Keratinocyte (primary cell): ENCODE results near the gene HOXC9. TPM values are rescaled to one million over a fixed set of nuclear protein-coding genes. Genes with fewer than 3 reads are reported as not detected.

Source experiments
- DNase-seq: peaks from one replicate; pipeline ENCODE4 v3.0.0-alpha.2; 2011; ENCODE audit warnings: low read depth, missing footprints, low spot score
- FAIRE-seq: peaks from 2 replicates; lab custom pipeline; 2011; peaks lifted over from hg19 to GRCh38; lab: Jason Lieb, UNC
- H2AFZ ChIP-seq: 2 replicates; pipeline ENCODE4 v1.6.0; 2012; ENCODE audit warnings: low read length, control low read depth, inconsistent platforms; ENCODE audit not compliant: control insufficient read depth
- H3K27ac ChIP-seq: 2 replicates; pipeline ENCODE4 v1.5.1; 2011; ENCODE audit warnings: low read length; ENCODE audit not compliant: control insufficient read depth, insufficient read depth
- H3K27me3 ChIP-seq: 3 replicates; pipeline ENCODE4 v1.6.0; 2011; ENCODE audit warnings: low read length; ENCODE audit not compliant: control insufficient read depth, insufficient read depth; ENCODE audit errors: extremely low read depth
- H3K36me3 ChIP-seq, 2 experiments: 2 replicates in 1 of 2; 3 replicates in 1 of 2; pipeline ENCODE4 v1.5.1; 2011; ENCODE audit warnings: low read length in 2 of 2, mild to moderate bottlenecking in 1 of 2; ENCODE audit not compliant: control insufficient read depth in 2 of 2, insufficient read depth in 2 of 2; ENCODE audit errors: extremely low read depth in 1 of 2
- H3K4me1 ChIP-seq: 3 replicates; pipeline ENCODE4 v1.5.1; 2011; ENCODE audit warnings: low read length; ENCODE audit not compliant: control insufficient read depth, insufficient read depth; ENCODE audit errors: extremely low read depth
- H3K4me2 ChIP-seq: 3 replicates; pipeline ENCODE4 v1.6.0; 2011; ENCODE audit warnings: low read depth, low read length; ENCODE audit not compliant: control insufficient read depth, insufficient read depth; ENCODE audit errors: extremely low read depth
- H3K4me3 ChIP-seq, 3 experiments: fragments of 200-600 bp in 1 of 3; sonication (generic) in 1 of 3; 2 replicates in 2 of 3; 3 replicates in 1 of 3; pipeline ENCODE4 v1.5.1; 2011 to 2016; ENCODE audit warnings: low read length in 3 of 3, mild to moderate bottlenecking in 3 of 3, control low read depth in 2 of 3, inconsistent platforms in 1 of 3, low read depth in 1 of 3, mixed read lengths in 1 of 3, mixed run types in 1 of 3, moderate library complexity in 1 of 3; ENCODE audit not compliant: control insufficient read depth in 2 of 3, insufficient read depth in 2 of 3; ENCODE audit errors: extremely low read depth in 1 of 3
- H3K79me2 ChIP-seq: 2 replicates; pipeline ENCODE4 v1.6.0; 2012; ENCODE audit warnings: low read length; ENCODE audit not compliant: control insufficient read depth, insufficient read depth
- H3K9ac ChIP-seq: 3 replicates; pipeline ENCODE4 v1.6.0; 2011; ENCODE audit warnings: low read length; ENCODE audit not compliant: control insufficient read depth, insufficient read depth; ENCODE audit errors: extremely low read depth
- H3K9me1 ChIP-seq: 3 replicates; pipeline ENCODE4 v1.6.0; 2011; ENCODE audit warnings: low read length; ENCODE audit not compliant: control insufficient read depth, insufficient read depth; ENCODE audit errors: extremely low read depth
- H3K9me3 ChIP-seq: 2 replicates; pipeline ENCODE4 v1.5.1; 2012; ENCODE audit warnings: low read depth, low read length; ENCODE audit not compliant: control insufficient read depth
- H4K20me1 ChIP-seq: 3 replicates; pipeline ENCODE4 v1.6.0; 2011; ENCODE audit warnings: low read length; ENCODE audit not compliant: control insufficient read depth, insufficient read depth; ENCODE audit errors: extremely low read depth
- EZH2 ChIP-seq: IDR thresholded peaks from one replicate; pipeline ENCODE4 v1.6.1; 2012; ENCODE audit warnings: inconsistent platforms, mild to moderate bottlenecking, low read length, moderate library complexity
- dilution Hi-C: fragments of 300-500 bp; cut with MboI; formaldehyde crosslinking; loops from one replicate; pipeline ENCODE4 v1.7.0; 2020; ENCODE audit warnings: low sequenced_read_pairs; ENCODE audit not compliant: extremely low pct_ligation_motif_present
- polyA plus RNA-seq, 5 experiments: library from polyadenylated mRNA; depleted of rRNA in 3 of 5; stranded (reverse) in 3 of 5; stranded (forward) in 1 of 5; unstranded in 1 of 5; fragments of >200 nt; gene quantifications; 1 replicate in 1 of 5; 2 replicates in 3 of 5; 3 replicates in 1 of 5; pipeline versions ENCODE4 v1.2.1 to v1.2.3, GENCODE V29; 2011 to 2012; ENCODE audit warnings: missing spikeins in 2 of 5, low read depth in 1 of 5, low replicate concordance in 1 of 5
- TF ChIP-seq, protein P1 (sequence below), 3 experiments: IDR thresholded peaks in 1 of 3; conservative IDR thresholded peaks in 1 of 3; optimal IDR thresholded peaks in 1 of 3; 2 replicates in 2 of 3; 3 replicates in 1 of 3; pipeline versions ENCODE3 to v1.5.1; 2011; ENCODE audit warnings: low read length in 3 of 3, mild to moderate bottlenecking in 3 of 3, moderate library complexity in 2 of 3, control low read depth in 1 of 3, inconsistent platforms in 1 of 3; ENCODE audit not compliant: insufficient read depth in 2 of 3; ENCODE audit errors: extremely low read depth in 1 of 3

Gene HOXC9
- polyA plus RNA-seq, 1 donor (not counting 4 experiments of a cell fraction or from before 2014, with no cell fraction given) = 1.8 TPM

DNA sequence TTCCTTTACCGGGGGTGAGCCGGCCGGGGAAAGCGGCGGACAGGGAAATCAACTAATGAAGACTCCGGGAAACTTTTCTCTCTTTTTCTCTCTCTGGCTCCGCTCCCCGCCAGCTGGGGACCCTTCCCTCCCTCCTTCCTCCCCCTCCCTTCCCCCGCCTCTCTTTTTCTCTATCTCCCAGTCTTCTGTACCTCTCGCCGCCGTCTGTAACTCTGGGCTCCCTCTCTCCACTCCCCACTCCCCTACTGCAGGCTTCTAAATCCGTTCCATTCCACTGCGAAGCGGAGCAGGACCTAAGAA lies 33.9 kb upstream of the HOXC9 start:
- TF ChIP-seq, protein P1, sequence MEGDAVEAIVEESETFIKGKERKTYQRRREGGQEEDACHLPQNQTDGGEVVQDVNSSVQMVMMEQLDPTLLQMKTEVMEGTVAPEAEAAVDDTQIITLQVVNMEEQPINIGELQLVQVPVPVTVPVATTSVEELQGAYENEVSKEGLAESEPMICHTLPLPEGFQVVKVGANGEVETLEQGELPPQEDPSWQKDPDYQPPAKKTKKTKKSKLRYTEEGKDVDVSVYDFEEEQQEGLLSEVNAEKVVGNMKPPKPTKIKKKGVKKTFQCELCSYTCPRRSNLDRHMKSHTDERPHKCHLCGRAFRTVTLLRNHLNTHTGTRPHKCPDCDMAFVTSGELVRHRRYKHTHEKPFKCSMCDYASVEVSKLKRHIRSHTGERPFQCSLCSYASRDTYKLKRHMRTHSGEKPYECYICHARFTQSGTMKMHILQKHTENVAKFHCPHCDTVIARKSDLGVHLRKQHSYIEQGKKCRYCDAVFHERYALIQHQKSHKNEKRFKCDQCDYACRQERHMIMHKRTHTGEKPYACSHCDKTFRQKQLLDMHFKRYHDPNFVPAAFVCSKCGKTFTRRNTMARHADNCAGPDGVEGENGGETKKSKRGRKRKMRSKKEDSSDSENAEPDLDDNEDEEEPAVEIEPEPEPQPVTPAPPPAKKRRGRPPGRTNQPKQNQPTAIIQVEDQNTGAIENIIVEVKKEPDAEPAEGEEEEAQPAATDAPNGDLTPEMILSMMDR (optimal IDR thresholded peaks at IDR 0.05 in 1 of 3, IDR thresholded peaks at IDR 0.05 in 1 of 3, conservative IDR thresholded peaks at IDR 0.05 in 1 of 3; ENCODE audit: extremely low read depth in 1 of 3, insufficient read depth in 2 of 3, low read length in 3 of 3) = no peak
- TF ChIP-seq EZH2 = no peak
- Histone ChIP-seq H3K27me3 (peaks cover 12% of the 10 kb centered on the region), H3K4me3 (no peak overlapping the region), H3K79me2 (no peaks in the 10 kb centered on the region), H3K4me2 (no peak overlapping the region), H3K27ac (no peak overlapping the region), H3K9ac (no peak overlapping the region), H3K9me1 (no peaks in the 10 kb centered on the region), H3K4me1 (peaks cover 3% of the 10 kb centered on the region), H4K20me1 (no peaks in the 10 kb centered on the region), H3K36me3 (peaks cover 0 to 2% of the 10 kb centered on the region in 2 experiments), H3K9me3 (no peaks in the 10 kb centered on the region), H2AFZ (no peak overlapping the region)
- no peak for FAIRE-seq
- dilution Hi-C loops = no loop called here
- no peak for DNase-seq

DNA sequence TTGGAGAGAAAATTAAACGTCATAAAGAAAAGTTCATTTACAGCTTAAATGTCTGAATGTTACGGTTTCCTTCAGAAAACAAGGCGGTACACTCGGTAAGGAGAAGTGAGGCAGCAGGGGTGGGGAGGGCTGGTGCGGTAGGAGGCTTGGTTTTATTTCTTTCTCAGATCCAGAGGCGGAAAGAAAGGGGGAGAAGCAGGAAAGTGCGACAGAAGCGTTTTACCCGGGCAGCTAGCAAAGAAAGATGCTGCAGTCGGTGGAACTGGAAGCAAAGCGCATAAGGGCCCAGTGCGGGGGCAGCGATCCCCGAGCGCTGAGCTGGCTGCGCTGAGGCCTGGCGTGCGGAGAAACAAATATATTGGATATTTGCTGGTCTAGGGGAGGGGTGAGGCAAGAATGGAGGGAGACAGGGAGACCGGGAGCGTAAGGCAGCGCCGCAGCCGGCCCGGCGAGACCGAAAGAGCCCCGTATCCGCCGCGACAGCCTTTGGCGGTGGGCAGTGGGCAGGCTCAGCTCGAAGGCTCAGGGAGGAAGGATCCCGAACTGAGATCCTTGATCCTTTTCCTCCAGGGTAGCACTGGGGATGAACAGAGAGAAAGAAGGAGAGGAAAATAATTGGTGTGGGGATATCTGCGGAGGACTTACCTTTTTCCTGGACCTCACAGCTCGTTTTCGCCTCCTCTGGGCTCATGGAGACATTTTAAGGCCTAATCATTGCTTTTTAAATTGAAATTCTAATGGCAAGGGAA lies 33.4 kb upstream of the HOXC9 start:
- dilution Hi-C loops = no loop called here
- Histone ChIP-seq H3K27ac (no peak overlapping the region), H3K9ac (no peak overlapping the region), H3K4me1 (peaks cover 3% of the 10 kb centered on the region), H3K4me2 (no peak overlapping the region), H3K4me3 (no peak overlapping the region), H4K20me1 (no peaks in the 10 kb centered on the region), H2AFZ (no peak overlapping the region), H3K79me2 (no peaks in the 10 kb centered on the region), H3K9me3 (no peaks in the 10 kb centered on the region), H3K9me1 (no peaks in the 10 kb centered on the region), H3K27me3 (peaks cover 8% of the 10 kb centered on the region), H3K36me3 (peaks cover 0 to 2% of the 10 kb centered on the region in 2 experiments)
- FAIRE-seq = no peak
- no peak for TF ChIP-seq EZH2
- TF ChIP-seq, protein P1 (optimal IDR thresholded peaks at IDR 0.05 in 1 of 3, IDR thresholded peaks at IDR 0.05 in 1 of 3, conservative IDR thresholded peaks at IDR 0.05 in 1 of 3; ENCODE audit: extremely low read depth in 1 of 3, insufficient read depth in 2 of 3, low read length in 3 of 3) = no peak
- DNase-seq = no peak
